ENCODE measurements around the gene JMJD7. TPM values are rescaled to one million over a fixed set of nuclear protein-coding genes. Genes with fewer than 3 reads are reported as not detected.

The JMJD7 gene
- total RNA-seq, 4 donors from 2014 or later: 2.0 to 12.6 (median 7.9) TPM

DNA sequence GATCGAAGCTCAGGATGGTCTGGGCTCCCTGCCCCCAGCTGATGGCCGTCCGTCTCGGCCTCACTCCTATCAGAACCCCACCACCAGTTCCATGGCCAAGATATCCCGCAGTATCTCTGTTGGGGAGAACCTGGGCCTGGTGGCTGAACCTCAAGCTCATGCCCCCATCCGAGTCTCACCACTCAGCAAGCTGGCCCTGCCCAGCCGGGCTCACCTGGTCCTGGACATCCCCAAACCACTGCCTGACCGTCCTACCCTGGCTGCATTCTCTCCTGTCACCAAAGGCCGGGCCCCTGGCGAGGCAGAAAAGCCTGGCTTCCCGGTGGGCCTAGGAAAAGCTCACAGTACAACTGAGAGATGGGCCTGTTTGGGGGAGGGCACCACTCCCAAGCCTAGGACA is 4.4 kb upstream of the JMJD7 start:
- TF ChIP-seq, protein P1, sequence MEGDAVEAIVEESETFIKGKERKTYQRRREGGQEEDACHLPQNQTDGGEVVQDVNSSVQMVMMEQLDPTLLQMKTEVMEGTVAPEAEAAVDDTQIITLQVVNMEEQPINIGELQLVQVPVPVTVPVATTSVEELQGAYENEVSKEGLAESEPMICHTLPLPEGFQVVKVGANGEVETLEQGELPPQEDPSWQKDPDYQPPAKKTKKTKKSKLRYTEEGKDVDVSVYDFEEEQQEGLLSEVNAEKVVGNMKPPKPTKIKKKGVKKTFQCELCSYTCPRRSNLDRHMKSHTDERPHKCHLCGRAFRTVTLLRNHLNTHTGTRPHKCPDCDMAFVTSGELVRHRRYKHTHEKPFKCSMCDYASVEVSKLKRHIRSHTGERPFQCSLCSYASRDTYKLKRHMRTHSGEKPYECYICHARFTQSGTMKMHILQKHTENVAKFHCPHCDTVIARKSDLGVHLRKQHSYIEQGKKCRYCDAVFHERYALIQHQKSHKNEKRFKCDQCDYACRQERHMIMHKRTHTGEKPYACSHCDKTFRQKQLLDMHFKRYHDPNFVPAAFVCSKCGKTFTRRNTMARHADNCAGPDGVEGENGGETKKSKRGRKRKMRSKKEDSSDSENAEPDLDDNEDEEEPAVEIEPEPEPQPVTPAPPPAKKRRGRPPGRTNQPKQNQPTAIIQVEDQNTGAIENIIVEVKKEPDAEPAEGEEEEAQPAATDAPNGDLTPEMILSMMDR (IDR thresholded peaks at IDR 0.05; ENCODE audit: low read depth): no peak

DNA sequence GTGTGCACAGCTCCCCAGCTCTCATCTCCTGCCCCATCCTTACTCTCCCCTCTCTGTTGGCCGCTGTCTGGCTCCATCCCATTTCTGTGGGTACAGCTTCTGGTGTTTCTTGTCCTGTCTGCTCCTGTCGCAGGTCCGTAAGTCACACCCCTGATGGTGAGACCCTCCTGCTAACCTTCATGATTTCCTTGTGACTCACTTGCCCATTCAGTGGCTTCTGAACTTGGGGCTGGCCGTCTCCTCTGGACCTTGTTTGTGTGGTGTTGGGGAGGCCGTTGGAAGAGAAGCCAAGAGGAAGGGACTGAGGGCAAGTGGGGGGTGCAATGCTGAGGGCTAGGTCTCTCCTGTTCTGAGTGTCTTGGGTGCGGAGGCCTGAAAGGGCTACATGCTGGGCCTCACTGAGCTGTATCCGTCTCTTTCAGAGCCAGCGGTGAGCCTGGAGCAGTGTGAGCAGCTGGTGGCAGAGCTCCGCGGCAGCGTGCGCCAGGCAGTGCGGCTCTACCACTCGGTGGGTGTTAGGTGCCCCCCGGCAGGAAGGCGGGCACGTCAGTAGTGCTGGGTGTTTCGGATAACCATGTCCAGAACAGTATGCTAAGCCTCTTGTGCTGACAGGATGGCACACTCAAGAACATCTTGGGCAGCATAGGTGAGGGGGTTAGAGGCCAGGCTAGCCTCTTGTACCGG is 3.7 kb upstream of the JMJD7 start:
- TF ChIP-seq, protein P1 (IDR thresholded peaks at IDR 0.05; ENCODE audit: low read depth): no peak

DNA sequence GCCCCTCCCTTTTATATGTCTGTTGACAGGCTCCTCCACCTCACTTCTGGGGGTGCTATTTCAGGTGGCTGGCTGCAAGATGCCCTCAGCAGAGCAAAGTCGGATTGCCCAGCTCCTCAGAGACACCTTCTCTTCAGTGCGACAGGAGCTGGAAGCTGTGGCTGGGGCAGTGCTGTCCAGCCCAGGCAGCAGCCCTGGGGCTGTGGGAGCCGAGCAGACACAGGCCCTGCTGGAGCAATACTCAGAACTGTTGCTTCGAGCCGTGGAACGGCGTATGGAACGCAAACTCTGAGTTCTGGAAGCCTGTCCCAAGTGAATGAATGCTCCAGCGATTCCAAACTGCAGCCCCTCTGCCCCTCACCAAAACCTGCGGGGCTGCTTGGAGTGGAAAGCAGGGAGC is 2.7 kb upstream of the JMJD7 start:
- TF ChIP-seq, protein P1 (IDR thresholded peaks at IDR 0.05; ENCODE audit: low read depth): no peak

DNA sequence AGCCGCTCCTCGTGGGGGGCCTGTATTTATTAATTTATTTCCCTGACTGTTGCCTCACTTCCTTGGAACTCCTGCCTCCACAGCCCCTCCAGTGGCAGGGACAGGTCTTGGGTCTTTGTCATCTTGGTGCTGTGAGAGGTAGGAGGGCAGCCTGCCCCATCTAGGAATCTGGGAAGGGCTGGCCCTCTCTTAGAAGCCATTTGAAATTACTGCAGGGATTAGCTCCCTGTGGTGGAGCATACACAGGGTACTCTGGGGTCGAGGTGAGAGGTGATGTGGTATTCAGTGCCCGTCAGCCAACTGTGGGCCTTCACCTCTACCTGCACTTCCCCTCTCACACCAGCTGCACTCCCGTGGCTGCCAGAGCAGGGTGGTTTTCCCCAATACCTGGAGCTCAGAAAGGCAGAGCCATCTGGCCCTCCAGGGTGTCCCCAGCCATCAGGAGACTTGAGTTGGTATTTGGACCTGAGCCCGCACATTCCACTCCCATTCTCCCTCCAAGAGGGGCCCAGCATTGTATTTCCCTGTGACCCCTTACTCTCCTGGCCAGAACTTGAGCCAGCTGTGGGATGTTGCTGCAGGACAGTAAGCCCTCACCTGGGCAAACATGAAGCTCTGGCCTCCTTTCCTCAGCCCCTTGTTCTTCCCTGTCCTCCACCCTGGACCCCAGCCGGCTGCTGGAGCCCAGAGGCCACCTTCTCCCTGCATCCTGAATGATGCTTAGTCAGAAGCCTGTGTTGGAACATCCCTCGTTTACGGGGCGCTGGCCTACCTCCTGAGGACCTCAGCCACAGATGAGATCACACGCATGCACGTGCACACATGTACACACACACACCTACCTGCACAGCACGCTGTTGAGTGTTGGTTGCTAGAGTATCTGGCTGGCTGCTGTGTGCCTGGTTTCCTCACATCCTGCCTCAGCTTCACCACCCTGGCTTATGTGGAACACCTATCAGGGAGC is 2.0 kb upstream of the JMJD7 start:
- TF ChIP-seq, protein P1 (IDR thresholded peaks at IDR 0.05; ENCODE audit: low read depth): no peak

DNA sequence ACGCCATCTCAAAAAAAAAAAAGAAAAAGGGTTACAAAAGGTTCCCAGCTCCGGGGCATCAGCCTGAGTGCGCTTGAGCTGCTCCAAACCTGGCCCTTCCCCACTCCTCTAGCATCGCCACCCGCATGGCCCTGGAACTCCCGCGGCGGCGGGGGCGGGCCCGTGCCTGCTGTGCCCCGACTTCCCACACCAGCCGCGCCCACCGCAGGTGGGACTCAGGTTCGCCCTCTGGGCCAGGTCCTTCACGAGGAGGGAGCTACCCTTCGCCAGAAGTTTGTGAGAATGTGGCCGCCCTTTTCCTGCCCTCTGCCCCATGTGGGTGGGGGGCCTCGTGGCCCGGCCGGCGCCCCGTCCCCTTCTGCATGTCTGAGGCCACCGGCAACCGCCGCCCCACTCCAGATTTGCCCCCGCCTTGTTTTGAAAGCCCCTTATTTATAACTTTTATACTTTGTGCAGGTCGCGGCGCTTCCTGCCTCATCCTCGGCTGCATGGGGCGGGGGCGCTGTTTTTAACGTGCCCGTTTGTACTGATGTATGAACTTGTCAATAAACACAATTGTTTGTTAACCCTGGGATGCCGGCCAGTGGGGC is 507 bp upstream of the JMJD7 start:
- TF ChIP-seq, protein P1 (IDR thresholded peaks at IDR 0.05; ENCODE audit: low read depth): no peak

DNA sequence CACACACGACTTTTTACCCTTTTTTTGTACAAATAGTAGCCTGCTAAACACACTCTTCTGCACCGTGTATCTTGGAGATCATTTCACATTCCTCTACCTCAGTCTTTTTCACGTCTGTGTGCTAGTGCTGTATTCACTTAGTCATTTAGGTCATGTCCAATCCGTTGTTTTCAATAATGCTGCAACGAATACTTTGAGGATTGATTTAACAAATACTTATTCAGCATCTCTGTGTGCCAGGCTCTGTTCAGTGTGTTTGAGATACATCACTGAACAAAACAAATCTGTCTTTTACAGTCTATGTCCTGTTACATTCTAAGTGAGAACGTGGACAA is 882 bp downstream of the JMJD7 start:
- TF ChIP-seq, protein P1 (IDR thresholded peaks at IDR 0.05; ENCODE audit: low read depth): no peak
